ENCODE measurements around the gene ANP32B.

Gene ANP32B

DNA sequence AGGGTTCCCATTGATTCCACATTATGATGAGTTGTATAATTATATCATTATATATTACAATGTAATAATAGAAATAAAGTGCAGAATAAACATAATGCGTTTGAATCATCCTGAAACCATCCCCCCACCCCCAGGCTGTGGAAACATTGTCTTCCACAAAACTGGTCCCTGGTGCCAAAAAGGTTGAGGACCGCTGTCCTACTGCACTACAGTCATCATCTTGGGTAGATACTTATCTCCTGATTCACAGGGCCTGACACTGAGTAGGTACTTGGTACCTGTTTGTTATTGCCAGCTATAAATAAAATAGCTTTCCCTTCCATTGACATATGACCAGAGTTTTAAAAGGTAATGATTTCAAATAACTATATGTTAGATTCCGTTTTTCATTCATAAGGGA lies 25.6 kb downstream of the ANP32B start:
- TF ChIP-seq, protein P1, sequence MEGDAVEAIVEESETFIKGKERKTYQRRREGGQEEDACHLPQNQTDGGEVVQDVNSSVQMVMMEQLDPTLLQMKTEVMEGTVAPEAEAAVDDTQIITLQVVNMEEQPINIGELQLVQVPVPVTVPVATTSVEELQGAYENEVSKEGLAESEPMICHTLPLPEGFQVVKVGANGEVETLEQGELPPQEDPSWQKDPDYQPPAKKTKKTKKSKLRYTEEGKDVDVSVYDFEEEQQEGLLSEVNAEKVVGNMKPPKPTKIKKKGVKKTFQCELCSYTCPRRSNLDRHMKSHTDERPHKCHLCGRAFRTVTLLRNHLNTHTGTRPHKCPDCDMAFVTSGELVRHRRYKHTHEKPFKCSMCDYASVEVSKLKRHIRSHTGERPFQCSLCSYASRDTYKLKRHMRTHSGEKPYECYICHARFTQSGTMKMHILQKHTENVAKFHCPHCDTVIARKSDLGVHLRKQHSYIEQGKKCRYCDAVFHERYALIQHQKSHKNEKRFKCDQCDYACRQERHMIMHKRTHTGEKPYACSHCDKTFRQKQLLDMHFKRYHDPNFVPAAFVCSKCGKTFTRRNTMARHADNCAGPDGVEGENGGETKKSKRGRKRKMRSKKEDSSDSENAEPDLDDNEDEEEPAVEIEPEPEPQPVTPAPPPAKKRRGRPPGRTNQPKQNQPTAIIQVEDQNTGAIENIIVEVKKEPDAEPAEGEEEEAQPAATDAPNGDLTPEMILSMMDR (IDR thresholded peaks at IDR 0.05; ENCODE audit: borderline replicate concordance, insufficient read depth, low read depth, low read length): no peak
- no peak overlapping the region for H3K4me3 ChIP-seq (ENCODE audit: low read depth, low read length)

DNA sequence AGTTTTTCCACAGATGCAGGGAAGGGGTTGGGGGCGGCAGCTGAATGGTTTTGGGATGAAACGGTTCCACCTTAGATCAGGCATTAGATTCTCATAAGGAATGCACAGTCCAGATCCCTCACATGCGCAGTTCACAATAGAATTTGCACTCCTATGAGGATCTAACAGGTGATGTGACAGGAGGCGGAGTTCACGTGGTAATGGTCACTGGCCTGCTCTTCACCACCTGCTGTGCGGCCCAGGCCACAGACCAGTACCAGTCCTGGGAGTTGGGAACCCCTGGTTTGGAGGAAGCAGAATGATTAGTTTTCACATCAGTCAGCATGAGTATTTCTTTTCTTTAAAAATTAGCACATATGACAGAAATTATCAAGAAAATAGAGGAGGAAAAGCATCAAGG lies 26.3 kb downstream of the ANP32B start:
- no peak overlapping the region for H3K4me3 ChIP-seq (ENCODE audit: low read depth, low read length)
- TF ChIP-seq, protein P1 (IDR thresholded peaks at IDR 0.05; ENCODE audit: borderline replicate concordance, insufficient read depth, low read depth, low read length): no peak

DNA sequence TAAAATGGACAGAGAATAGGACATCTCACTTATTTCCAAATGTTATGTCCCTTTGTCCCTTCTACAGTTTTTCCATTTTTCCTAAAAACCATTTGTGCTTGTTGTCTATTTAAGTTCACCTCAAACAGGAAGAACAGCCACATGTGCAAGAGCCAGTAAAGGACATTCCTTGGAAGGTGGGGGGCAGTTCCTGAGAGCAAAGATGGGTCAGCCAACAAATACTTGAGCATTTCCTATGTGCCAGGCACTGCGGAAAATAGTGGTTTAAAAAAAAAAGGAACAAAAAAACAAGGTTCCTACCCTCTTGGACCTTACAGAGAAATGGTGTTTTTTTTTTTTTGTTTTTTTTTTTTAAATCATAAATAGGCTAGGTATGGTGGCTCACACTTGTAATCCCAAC lies 26.8 kb downstream of the ANP32B start:
- no peak overlapping the region for H3K4me3 ChIP-seq (ENCODE audit: low read depth, low read length)

DNA sequence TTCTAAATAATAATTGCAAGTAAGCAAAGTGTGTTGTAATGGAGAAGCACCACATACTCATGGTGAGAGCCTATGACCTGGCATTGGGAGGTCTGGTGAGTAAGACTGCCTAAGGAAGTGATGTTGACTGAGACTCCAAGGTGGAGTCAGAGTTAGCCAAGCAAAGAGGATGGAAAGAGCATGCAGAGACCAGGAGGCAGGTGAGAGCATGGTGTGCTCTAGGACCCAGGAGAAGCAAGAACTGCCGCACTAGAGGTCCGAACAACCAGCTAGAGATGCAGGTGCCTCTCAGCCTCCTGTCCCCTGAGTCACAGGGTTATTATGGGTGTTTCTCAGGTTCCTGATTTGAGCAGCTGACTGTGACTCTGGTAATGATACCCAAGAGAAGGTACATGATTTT lies 27.3 kb downstream of the ANP32B start:
- TF ChIP-seq, protein P1 (IDR thresholded peaks at IDR 0.05; ENCODE audit: borderline replicate concordance, insufficient read depth, low read depth, low read length): no peak
- no peak overlapping the region for H3K4me3 ChIP-seq (ENCODE audit: low read depth, low read length)

More for the DNA sequence above, 26.8 kb downstream of the ANP32B start:
- TF ChIP-seq, protein P1 (IDR thresholded peaks at IDR 0.05; ENCODE audit: borderline replicate concordance, insufficient read depth, low read depth, low read length): no peak

GRCh38 chr9:98011122-98011521 lies 28.0 kb downstream of the ANP32B start:
- TF ChIP-seq, protein P1 (IDR thresholded peaks at IDR 0.05; ENCODE audit: borderline replicate concordance, insufficient read depth, low read depth, low read length): no peak
- H3K4me3 ChIP-seq (ENCODE audit: low read depth, low read length): no peak overlapping the region

GRCh38 chr9:98016137-98016680 lies 33.1 kb downstream of the ANP32B start:
- TF ChIP-seq, protein P1 (IDR thresholded peaks at IDR 0.05; ENCODE audit: borderline replicate concordance, insufficient read depth, low read depth, low read length): no peak
- H3K4me3 ChIP-seq (ENCODE audit: low read depth, low read length): no peak overlapping the region

- H3K4me3 ChIP-seq (ENCODE audit: low read depth, low read length): no peak overlapping the region
- TF ChIP-seq, protein P1 (IDR thresholded peaks at IDR 0.05; ENCODE audit: borderline replicate concordance, insufficient read depth, low read depth, low read length): no peak
Observed at GRCh38 chr9:98017306-98017705, 34.2 kb downstream of the ANP32B start.

All from GM12875 (cell line).